HG03095 (cell line): ENCODE measurements around the gene RBM38.

ENCODE experiments used
- ATAC-seq: cut with Tn5 transposase; IDR thresholded peaks from one replicate; pipeline ENCODE4 v1.9.1; 2021; ENCODE audit warnings: moderate library complexity; ENCODE audit not compliant: unreplicated experiment

RBM38 gene

GRCh38 chr20:57374343-57374930, 16.8 kb upstream of the RBM38 start:
- no peak for ATAC-seq

DNA sequence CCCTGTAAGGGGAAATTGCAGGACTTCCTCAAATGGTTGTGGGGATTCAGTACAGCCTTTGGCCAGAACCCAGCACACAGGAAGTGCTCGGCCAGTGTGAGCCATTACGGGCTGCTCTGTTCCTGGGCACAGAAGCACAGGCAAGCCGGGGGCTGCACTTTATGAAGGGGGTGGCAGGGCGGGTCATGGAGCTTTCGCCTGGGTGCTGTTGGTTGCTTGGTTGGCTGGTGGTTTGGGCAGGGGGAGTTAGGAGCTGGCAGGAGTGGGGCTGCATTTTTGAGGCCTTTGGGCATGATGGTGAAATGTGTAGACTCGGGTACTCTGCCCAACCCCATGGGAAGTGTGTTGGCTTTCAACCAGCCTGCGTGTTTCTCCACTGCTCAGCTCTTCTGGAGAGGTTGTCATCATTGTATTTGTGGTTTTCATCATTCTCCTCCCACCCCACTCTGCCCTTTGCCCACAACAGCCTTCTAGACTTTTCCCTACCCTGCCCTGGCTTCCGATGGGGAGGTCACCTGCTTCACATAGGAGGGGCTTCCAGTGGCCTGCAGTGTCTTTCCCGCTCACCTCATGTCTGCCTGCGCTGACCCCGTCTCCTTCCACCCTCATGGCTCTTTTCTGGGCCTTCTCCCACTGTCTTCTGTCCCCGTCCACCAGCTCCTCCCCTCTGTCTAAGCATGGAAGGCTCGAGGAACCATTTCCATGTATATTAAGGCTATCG, 16.1 kb upstream of the RBM38 start:
- ATAC-seq, result no peak

GRCh38 chr20:57375652-57376230, 15.5 kb upstream of the RBM38 start:
- no peak for ATAC-seq

- no peak for ATAC-seq
Measured at GRCh38 chr20:57377350-57377749, 13.8 kb upstream of the RBM38 start.

DNA sequence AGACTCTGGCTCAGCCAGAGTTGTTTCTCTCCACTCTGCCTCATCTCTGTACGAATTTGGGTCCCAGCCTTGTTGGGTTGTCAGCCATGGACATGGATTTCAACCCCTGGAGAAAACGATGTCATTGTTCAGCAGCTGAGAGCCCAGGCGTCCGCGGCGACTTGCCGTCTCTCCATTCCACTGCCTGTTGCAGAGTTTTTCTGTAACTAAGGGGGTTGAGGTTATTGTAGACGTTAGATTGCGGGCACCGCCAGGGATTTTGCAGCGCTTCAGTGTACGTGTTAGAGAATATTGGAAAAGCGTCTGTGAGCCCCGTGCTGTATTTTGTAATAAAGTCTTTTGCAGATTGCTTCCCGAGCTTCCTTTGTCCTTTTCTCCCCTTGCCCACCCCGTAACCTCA, 13.1 kb upstream of the RBM38 start:
- ATAC-seq, result no peak

- no peak for ATAC-seq
Measured at GRCh38 chr20:57378646-57379262, 12.4 kb upstream of the RBM38 start.

- ATAC-seq, result no peak
Measured at GRCh38 chr20:57379263-57379647, 11.9 kb upstream of the RBM38 start.

DNA sequence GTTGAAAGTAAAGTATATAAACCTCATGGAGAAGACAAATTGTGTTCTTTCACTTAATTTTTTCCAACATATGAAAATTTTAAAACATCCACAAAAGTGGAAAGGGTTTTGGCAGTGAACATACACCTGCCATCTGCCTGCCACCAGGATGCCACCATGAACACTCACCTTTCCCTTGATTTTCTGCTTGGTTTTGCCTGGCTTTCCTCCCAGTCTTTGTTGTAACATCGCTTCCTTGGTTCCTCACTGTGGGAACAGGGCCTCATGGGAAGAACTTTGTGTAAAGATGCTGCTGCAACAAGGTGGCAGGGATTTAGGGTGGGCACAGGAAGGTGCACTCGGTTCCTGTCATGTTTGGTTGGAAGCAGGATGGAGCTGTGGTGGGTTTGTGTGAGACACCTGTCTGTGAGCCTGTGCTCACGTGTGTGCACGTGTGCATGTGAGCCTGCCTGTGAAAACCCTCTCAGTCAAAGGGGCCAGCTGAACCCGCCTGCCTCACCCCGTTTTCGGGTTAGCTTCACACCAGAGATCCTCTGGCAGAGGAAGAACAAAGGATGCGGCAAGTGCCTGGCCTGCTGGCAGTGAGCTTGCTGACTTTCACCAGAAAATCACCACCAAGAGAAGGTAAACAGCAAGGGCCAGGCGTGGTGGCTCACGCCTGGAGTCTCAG, 11.0 kb upstream of the RBM38 start:
- ATAC-seq, result no peak

DNA sequence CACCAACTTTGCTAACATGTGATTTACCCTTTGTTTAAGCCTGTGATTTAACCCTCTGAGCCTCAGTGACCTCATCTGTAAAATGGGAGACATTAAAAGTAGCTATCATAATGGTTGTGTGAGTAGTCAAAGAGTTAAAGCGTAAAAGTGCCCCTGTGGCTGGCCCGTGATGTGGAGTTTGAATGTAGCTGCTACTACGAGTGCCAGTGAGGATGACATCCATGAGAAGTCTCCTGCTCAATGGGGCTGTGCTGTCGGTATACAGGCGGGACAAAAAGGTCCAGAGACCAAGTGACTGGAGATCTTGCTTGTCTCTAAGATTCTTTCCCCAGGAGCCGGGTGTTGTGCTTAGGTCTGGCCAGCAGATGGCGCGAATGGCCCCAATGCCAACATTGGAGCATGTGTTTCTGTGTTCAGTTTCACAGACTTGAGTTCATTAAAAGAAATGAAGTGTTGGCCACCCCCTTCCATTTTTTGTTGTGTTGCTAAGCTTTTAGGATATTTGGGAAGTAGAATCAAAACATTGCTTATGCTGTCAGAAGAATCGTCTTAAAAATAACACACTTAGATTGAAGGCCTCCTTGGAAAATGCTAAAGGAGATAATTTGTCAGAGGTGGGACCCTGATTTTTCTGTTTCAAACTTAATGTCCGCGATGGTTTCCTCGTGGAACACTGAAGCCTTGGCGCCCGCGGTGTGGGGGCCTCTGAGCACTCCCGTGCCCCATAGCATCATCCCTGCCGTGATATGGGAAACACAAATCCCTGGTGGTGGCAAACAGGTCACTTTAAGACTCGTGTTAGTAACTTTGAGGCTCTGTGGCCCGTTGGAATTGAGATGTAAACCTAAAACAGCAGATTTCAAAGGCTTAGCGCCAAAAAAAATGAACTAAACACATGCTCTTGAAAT, 9.3 kb upstream of the RBM38 start:
- no peak for ATAC-seq

GRCh38 chr20:57382516-57382915, 8.7 kb upstream of the RBM38 start:
- no peak for ATAC-seq

DNA sequence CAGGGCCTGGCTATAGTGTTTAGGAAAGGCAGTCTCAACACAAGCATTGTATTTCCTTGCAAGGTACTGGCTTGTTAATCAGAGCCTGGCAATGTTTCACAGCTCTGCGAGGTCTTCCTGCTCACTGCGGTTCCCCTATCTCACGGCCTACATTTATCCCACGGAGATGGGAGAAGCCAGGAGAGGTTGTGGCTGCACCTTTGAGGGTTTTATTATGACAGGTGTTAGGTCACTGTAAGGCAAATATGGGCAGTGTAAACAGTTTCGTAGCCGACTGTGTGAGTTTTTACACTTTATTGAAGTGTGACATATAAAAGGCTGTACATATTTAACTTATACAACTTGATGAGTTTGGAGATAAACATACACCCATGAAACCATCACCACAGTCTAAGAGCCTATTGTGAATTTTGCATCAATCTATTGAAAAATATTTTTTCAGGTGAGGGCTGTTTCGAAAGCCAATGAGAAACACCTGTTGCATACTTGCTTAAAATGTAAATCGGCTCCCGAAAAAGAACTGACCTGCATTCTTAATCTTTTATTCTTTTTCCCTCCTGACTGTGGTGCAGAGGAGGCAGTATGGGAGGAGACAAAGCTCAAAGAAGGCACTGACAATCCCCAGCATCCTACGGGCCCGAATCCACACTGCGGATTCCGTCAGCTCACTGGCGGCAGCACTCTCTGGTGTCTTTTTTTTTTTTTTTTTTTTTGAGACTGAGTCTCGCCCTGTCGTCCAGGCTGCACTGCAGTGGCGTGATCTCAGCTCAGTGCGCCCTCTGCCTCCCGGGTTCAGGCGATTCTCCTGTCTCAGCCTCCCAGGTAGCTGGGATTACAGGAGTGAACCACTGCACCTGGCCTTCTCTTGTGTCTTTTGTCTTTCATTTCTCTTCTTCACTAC, 7.5 kb upstream of the RBM38 start:
- no peak for ATAC-seq

GRCh38 chr20:57384486-57384885, 6.7 kb upstream of the RBM38 start:
- no peak for ATAC-seq

DNA sequence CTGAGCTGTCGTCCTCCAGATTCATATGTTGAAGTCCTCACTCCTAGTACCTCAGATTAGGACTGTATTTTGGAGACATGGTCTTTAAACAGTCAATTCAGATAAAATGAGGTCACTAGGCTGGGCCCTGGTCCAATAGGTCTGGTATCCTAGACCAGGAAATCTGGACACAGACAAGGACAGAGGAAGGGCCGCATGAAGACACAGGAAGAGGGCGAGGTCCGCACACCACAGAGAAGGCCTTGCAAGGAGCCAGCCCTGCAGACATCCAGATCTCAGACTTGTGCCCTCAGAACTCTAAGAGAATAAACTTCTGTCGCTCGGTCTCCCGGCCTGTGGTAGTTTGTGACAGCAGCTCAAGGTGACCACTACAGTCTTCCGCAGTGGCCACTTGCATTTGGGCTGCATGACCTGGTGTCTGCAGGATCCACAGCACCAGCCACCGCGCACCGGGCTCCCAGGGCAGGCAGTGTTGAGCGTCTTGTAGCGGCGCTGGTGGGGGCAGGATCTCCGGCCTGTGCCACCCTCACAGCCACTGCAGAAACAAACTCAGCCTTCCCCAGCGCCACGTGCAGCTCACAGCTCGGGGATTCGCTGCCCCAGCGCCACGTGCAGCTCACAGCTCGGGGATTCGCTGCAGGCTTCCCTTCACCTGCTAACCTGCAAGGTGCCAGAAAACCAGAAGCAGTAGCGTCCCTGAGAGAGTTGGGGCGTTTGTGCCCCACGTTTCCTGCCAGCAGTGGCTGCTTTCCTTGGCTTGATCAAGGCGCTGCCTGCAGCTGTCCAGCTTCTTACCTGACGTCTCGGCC, 6.0 kb upstream of the RBM38 start:
- no peak for ATAC-seq

DNA sequence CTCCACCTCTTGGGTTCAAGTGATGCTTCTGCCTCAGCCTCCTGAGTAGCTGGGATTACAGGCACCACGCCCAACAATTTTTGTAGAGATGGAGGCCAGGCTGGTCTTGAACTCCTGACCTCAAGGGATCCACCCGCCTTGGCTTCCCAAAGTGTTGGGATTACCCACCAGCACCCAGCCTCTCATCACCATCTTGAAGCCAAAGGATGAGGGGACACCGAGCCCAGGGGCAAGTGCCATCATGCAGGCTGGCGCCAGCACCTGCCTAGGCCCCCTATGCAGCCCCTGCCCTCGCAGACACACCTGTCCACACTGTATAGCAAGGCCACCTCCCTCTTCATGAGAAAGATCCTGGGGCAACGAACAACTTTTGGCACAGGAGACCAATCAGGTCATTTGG, 5.3 kb upstream of the RBM38 start:
- no peak for ATAC-seq

DNA sequence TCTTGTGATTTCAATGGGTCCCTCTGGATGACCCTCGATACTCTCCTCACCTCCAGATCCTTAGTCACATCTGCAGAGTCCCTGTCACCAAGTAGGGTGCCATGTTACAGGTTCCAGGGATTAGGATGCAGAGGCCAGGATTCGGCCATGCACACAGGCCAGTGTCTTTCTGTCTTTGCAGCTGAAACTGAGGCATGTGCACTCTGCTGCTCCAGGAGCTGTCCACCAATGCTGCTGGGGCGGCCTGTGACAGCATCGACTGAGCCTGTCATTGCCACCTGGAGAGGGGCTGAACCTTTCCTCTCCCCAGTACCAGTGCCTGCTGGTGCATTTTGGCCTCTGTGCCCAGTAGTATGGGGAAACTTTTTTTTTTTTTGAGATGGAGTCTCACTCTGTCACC, 4.4 kb upstream of the RBM38 start:
- ATAC-seq, result no peak

GRCh38 chr20:57387463-57387862, 3.7 kb upstream of the RBM38 start:
- no peak for ATAC-seq

DNA sequence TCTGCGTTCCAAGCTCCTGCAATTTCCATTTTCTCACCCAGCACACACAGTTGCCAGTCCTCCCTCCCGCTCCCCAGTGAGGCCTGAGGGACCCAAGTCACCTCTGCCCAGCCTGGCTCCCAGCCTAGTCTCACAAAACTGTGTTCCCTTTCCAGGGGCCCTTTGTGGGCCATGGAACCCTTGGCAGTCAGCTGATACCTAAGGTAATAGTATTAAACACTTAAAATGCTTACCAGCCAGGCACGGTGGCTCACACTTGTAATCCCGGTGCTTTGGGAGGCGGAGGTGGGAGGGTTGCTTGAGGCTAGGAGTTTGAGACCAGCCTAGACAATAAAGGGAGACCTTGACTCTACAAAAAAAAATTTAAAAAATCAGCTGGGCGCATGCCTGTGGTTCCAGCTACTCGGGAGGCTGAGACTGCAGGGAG, 3.2 kb upstream of the RBM38 start:
- ATAC-seq, result no peak

GRCh38 chr20:57388953-57389694, 2.1 kb upstream of the RBM38 start:
- ATAC-seq, result peak; percentile 33
